Panc1 (cell line): ENCODE results near the gene C4orf36. TPM values are rescaled to one million over a fixed set of nuclear protein-coding genes. Genes with fewer than 3 reads are reported as not detected.

Experiments
- ATAC-seq: fragments of 200-7000 bp; cut with Tn5 transposase; 2 replicates; pipeline ENCODE4 v1.9.1; 2020; ENCODE audit warnings: mild to moderate bottlenecking, moderate library complexity
- BruUV-seq: library from RNA; stranded (reverse); fragments of 400-500 nt; replicated peaks from 2 replicates; lab custom pipeline; 2021; lab: Mats Ljungman, UMichigan
- CTCF ChIA-PET: fragments of 300-600 bp; sonication (Branson Sonifier 250); formaldehyde crosslinking; loops from one replicate; lab custom pipeline; 2022; ENCODE audit warnings: antibody characterized with exemption; lab: Charles Lee
- POLR2A ChIA-PET: fragments of 300-600 bp; sonication (Branson Sonifier 250); formaldehyde crosslinking; loops from one replicate; lab custom pipeline; 2022; ENCODE audit warnings: antibody characterized with exemption; lab: Charles Lee
- DNase-seq: peaks from one replicate; pipeline ENCODE4 v3.0.0-alpha.2; 2010; ENCODE audit warnings: low read depth, low spot score
- H3K27ac ChIP-seq: 2 replicates; pipeline ENCODE4 v1.5.1; 2011; ENCODE audit warnings: mild to moderate bottlenecking, low read length, inconsistent platforms
- H3K27me3 ChIP-seq: fragments of 200-500 bp; sonication (Bioruptor generic); 2 replicates; pipeline ENCODE4 v1.6.0; 2014; ENCODE audit warnings: low read length, inconsistent platforms; ENCODE audit not compliant: control insufficient read depth, insufficient read depth
- H3K36me3 ChIP-seq: fragments of 200-500 bp; sonication (Bioruptor generic); 2 replicates; pipeline ENCODE4 v1.5.1; 2014; ENCODE audit warnings: inconsistent platforms, mild to moderate bottlenecking, low read length, moderate library complexity; ENCODE audit not compliant: control insufficient read depth, insufficient read depth
- H3K4me1 ChIP-seq: 2 replicates; pipeline ENCODE4 v1.5.1; 2011; ENCODE audit warnings: inconsistent platforms, mild to moderate bottlenecking, low read length, moderate library complexity; ENCODE audit not compliant: control insufficient read depth, insufficient read depth
- H3K4me3 ChIP-seq, 2 experiments: 2 replicates each; pipeline ENCODE4 v1.5.1; 2011 to 2012; ENCODE audit warnings: low read depth in 2 of 2, low read length in 2 of 2, mild to moderate bottlenecking in 2 of 2, inconsistent platforms in 1 of 2, moderate library complexity in 1 of 2
- H3K9me3 ChIP-seq: fragments of 200-500 bp; sonication (Bioruptor generic); 2 replicates; pipeline ENCODE4 v1.5.1; 2014; ENCODE audit warnings: low read depth, mild to moderate bottlenecking, inconsistent platforms, low read length, moderate library complexity; ENCODE audit not compliant: control insufficient read depth, insufficient read depth
- CTCF ChIP-seq: fragments of 450-650 bp; IDR thresholded peaks from 2 replicates; pipeline ENCODE4 v1.5.1; 2017; ENCODE audit warnings: mild to moderate bottlenecking
- POLR2AphosphoS5 ChIP-seq: IDR thresholded peaks from 2 replicates; pipeline ENCODE4 v1.6.1; 2012; ENCODE audit warnings: mild to moderate bottlenecking, low read depth, low read length, moderate library complexity
- SIN3A ChIP-seq: IDR thresholded peaks from 2 replicates; pipeline ENCODE4 v1.6.1; 2012; ENCODE audit warnings: low read depth, mild to moderate bottlenecking, low read length, moderate library complexity, borderline replicate concordance; ENCODE audit not compliant: insufficient read depth
- TCF7L2 ChIP-seq: IDR thresholded peaks from 2 replicates; pipeline ENCODE4 v1.6.1; 2011; ENCODE audit warnings: mild to moderate bottlenecking, low read depth, low read length, inconsistent platforms
- in situ Hi-C: cut with HindIII; loops from 2 replicates; pipeline ENCODE4 v1.10.0; 2016; ENCODE audit warnings: low sequenced_read_pairs, low pct_unique_long_range_greater_than_20kb
- intact Hi-C: fragments of 100-400 bp; cut with micrococcal nuclease; formaldehyde crosslinking; loops from one replicate; pipeline ENCODE4 v1.10.0; 2022; ENCODE audit not compliant: unreplicated experiment
- total RNA-seq: library from RNA; stranded (reverse); gene quantifications from one replicate; pipeline ENCODE4 v1.2.1, GENCODE V29; 2021; ENCODE audit not compliant: unreplicated experiment
- TF ChIP-seq, protein P1 (sequence below), 2 experiments: IDR thresholded peaks; 2 replicates each; pipeline ENCODE4 v1.6.1; 2011 to 2012; ENCODE audit warnings: low read depth in 2 of 2, control low read depth in 1 of 2, low read length in 1 of 2, mild to moderate bottlenecking in 1 of 2, moderate library complexity in 1 of 2; ENCODE audit not compliant: insufficient read depth in 1 of 2

The C4orf36 gene
- total RNA-seq, 1 experiment from 2014 or later = 0.26 TPM

- Histone ChIP-seq H3K4me3 (no peak overlapping the region), H3K9me3 (no peaks in the 10 kb centered on the region), H3K4me1 (peaks cover 18% of the 10 kb centered on the region), H3K27ac (no peak overlapping the region), H3K36me3 (no peaks in the 10 kb centered on the region; the same call in 1 of the 2 replicates), H3K27me3 (no peaks in the 10 kb centered on the region)
- no TSS peak for BruUV-seq
- intact Hi-C loops = no loop called here
- POLR2A ChIA-PET = no interaction called here
- CTCF ChIA-PET = no interaction called here
- in situ Hi-C loops = no loop called here
- ATAC-seq = no peak
- TF ChIP-seq POLR2AphosphoS5 (no peak), TCF7L2 (no peak), CTCF (no peak), SIN3A (no peak)
- TF ChIP-seq, protein P1, sequence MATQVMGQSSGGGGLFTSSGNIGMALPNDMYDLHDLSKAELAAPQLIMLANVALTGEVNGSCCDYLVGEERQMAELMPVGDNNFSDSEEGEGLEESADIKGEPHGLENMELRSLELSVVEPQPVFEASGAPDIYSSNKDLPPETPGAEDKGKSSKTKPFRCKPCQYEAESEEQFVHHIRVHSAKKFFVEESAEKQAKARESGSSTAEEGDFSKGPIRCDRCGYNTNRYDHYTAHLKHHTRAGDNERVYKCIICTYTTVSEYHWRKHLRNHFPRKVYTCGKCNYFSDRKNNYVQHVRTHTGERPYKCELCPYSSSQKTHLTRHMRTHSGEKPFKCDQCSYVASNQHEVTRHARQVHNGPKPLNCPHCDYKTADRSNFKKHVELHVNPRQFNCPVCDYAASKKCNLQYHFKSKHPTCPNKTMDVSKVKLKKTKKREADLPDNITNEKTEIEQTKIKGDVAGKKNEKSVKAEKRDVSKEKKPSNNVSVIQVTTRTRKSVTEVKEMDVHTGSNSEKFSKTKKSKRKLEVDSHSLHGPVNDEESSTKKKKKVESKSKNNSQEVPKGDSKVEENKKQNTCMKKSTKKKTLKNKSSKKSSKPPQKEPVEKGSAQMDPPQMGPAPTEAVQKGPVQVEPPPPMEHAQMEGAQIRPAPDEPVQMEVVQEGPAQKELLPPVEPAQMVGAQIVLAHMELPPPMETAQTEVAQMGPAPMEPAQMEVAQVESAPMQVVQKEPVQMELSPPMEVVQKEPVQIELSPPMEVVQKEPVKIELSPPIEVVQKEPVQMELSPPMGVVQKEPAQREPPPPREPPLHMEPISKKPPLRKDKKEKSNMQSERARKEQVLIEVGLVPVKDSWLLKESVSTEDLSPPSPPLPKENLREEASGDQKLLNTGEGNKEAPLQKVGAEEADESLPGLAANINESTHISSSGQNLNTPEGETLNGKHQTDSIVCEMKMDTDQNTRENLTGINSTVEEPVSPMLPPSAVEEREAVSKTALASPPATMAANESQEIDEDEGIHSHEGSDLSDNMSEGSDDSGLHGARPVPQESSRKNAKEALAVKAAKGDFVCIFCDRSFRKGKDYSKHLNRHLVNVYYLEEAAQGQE (IDR thresholded peaks at IDR 0.05; ENCODE audit: insufficient read depth in 1 of 2, low read depth in 2 of 2, low read length in 1 of 2) = no peak
- DNase-seq = no peak
Measured at GRCh38 chr4:86939729-86940575, 47.7 kb upstream of the C4orf36 start.

GRCh38 chr4:86938771-86939520 is 46.7 kb upstream of the C4orf36 start:
- in situ Hi-C loops (no loop called here), intact Hi-C loops (no loop called here)
- Histone ChIP-seq H3K36me3 (no peaks in the 10 kb centered on the region; the same call in 1 of the 2 replicates), H3K27me3 (no peaks in the 10 kb centered on the region), H3K4me3 (no peak overlapping the region), H3K27ac (no peak overlapping the region), H3K9me3 (no peaks in the 10 kb centered on the region), H3K4me1 (peaks cover 18% of the 10 kb centered on the region)
- ChIA-PET POLR2A (interaction anchor here (0.6 kb wide), 1 partner anchor 103 kb away, joined by 3 read pairs; no protein-coding TSS in a partner anchor), CTCF (no interaction called here)
- BruUV-seq = no TSS peak
- TF ChIP-seq, protein P1 (IDR thresholded peaks at IDR 0.05; ENCODE audit: insufficient read depth in 1 of 2, low read depth in 2 of 2, low read length in 1 of 2) = no peak
- no peak for TF ChIP-seq CTCF
- TF ChIP-seq SIN3A = no peak
- no peak for TF ChIP-seq TCF7L2
- no peak for TF ChIP-seq POLR2AphosphoS5
- DNase-seq = no peak
- ATAC-seq = no peak
